Stimulated activated CD8-positive, alpha-beta memory T cell treated with anti-CD3 and anti-CD28 coated beads, Interleukin-15, amount 100 ng/mL, for 48 hours (primary cell): ENCODE data around the gene PWP1.

Source experiments
- DNase-seq, 2 donors: peaks; one replicate each; pipeline ENCODE4 v3.0.0-alpha.2; 2020; ENCODE audit warnings: low read depth in 2 of 2

The PWP1 gene

DNA sequence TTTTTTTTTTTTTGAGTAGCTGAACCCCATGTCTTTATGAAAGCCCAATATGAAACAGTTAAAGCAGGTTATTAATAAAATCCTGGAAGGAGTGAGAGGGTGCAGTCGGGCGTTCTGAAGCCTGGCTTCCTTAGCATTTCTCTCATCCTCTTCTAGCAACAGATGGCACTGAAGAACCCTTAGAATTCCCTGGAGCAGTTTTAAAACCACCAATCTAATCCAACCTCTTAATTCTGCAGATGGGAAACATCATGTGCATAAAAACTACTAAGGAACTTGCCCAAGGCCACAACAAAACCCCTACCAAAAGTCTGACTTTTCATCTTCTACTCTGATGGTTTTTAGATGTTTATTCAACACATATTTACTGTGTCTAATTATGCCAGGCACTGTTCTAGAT is 50.2 kb downstream of the PWP1 start:
- DNase-seq = no peak

DNA sequence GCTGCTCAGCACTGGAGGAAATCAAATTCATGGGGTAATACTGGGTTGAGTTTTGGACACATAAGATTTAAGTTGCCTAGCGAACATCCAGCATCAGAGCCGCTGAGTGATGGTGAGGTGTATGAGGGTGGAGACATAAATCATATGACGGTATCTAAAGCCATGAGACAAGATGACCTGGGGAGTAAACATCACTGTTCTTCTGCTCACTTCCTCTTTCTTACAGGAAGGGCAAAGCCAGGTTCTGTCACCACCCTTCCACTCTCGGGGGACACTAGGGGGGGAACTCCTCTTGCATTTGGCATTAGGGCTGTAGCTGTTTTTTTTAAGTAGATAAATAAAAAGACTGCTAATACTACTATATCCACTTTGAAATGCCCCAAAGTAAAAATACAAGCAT is 51.3 kb downstream of the PWP1 start:
- DNase-seq = no peak

DNA sequence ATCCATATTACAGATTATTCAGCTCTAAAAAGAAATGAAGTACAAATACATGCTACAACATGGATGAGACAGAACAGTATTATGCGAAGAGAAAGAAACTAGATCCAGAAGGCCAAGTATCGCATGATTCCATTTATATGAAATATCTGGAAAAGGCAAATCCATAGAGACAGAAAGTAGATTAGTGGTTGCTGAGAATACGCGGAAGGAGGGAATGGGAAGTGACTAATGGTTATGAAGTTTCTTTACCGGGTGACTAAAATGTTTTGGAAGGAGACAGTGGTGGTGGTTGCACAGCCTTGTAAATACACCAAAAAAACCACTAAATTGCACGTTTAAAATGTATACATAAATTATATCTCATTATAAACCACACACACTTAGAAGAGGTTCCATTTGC is 62.9 kb downstream of the PWP1 start:
- no peak for DNase-seq

DNA sequence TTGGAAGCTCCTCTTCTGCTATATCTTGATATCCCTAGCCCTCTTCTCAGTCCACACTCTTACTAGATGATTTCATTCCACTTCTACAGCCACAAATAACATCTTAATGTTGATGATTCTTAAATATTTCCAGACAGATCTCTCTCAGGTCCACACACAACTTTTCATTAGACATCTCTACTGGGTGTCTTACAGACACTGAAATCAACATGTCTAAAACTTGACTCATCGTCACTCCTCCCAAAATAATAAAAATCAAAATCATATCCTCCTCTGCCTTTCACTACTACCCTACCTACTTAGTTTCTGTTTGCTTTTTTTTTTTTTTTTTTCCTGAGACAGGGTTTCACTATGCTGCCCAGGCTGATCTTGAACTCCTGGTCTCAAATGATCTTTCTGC is 63.5 kb downstream of the PWP1 start:
- no peak for DNase-seq

DNA sequence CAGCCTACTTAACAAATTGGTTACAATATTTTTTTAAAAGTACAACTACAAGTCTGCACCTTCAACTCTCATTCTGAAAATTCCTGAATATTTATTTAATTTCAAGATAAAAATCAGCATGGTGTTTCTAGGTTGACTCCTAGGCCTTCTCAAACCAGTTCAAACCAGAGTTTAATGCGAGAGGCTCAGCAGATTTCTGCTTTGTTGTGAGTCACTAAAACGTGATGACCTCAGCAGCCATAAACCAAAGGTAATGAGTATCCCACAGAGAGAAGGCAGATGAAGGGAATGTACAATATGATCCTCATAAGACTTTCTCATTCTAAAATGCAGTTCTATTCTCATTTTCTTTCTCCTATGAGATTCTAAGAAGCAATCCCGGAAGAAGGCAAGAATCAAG is 73.8 kb downstream of the PWP1 start:
- DNase-seq = peak in 1 of 2 donors; percentile 11

DNA sequence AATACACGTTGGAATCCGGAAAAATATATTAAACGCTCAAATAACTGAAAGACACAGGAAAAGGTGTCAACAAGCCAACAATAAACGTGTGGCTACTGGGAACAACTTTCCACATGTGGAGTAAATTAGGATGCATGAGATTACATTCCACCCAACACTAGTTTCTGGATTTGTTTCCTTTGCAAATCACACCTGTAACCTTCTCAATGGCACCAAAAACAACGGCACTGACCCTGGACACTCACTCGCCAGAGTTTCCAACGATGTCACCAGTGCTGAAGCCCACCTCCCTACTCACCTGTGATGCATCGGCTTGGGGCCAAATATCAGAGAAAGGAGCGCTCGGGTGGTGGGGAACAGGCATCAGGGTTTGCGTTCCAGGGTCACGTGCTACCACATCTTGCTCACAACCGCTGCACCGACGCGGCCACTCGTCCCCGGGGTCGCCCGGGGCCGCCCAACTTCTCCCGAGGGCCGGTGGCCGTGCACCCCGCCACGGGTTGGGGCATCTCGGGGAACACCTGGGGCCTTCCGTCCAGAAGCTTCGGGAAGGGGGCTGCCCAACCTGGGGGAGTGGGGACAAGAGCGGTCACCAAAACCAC is 74.7 kb downstream of the PWP1 start:
- DNase-seq = peak; percentile 11 to 13

DNA sequence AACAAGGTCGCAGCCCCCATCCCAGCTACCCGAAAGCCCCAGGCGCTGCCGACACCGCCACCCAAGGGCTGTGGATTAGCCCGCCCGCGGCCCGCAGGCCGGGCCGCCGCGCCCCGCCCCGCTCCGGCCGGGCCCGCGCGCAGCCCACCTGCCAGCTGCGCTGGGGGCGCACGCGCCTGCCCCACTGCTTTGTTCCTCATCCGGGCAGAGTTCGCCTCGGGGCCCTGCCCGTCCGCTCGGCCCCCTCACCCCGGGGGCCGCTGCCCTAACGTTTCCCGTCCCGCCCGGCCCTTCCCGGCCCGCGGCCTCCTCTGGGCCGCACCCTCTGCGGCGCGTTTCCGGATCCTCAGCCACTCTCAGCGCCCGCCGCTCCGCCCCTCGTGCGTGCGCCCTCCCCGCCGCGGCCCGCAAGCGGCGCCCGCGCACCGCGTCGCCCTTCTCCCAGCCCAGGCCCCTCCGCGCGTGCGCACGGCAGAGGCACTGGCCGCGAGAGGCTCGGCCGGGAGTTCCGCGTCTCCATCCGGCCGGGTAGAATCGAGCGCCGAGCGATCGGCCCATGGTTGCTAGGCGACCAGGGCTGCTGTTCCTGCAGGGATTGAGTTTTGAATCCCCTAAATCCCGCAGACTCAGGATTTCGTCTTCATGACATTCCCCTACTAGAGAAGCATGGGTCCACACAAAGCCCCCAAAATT is 75.4 kb downstream of the PWP1 start, which contains the start of gene PRDM4:
Gene PRDM4 (minus strand): TSS at position 329 of the 693 bp plus-strand sequence. CDS start 622 bp downstream, outside the sequence.
- peak; percentile 87 to 89 for DNase-seq

DNA sequence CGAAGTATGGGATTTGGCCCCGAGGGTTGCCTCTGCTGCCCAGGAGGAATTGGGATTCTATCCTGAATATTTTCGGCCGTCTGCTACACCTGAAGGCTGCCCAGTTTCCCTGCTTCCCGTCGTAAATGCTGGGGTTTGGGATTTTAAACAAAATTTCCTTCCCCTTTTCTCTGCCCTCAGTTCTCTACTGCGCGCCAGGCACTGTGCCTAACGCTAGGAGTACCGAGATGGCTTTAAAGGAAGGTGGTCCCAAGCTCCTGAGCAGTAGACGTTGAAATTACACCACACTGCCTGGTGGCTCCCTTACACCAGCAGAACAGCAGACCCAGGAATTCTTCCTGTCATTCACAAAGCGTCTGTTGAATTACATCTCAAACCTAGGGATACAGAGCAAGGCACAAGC is 75.9 kb downstream of the PWP1 start:
- no peak for DNase-seq
